NCI-H460 (cell line): ENCODE results near the gene TAPBPL. TPM values are rescaled to one million over a fixed set of nuclear protein-coding genes. Genes with fewer than 3 reads are reported as not detected.
"Not testable (repeated sequence)": the region's sequence is repeated elsewhere in the genome, so short reads cannot be mapped to it uniquely, and the experiment has no call there.

Source experiments
- DNase-seq: peaks from one replicate; pipeline ENCODE4 v3.0.0-alpha.2; 2016; ENCODE audit warnings: low read depth; ENCODE audit errors: extremely low read depth
- total RNA-seq: library from RNA; depleted of rRNA; stranded (reverse); fragments of >200 nt; shearing (Covaris generic); gene quantifications from 2 replicates; pipeline ENCODE4 v1.2.3, GENCODE V29; 2014

TAPBPL gene
- total RNA-seq, 1 experiment from 2014 or later = 3.2 TPM

GRCh38 chr12:6461401-6462233 lies 9.8 kb downstream of the TAPBPL start:
- no peak for DNase-seq

GRCh38 chr12:6462234-6462995 lies 10.6 kb downstream of the TAPBPL start:
- no peak for DNase-seq

GRCh38 chr12:6463216-6463615 lies 11.4 kb downstream of the TAPBPL start:
- no peak for DNase-seq

GRCh38 chr12:6463858-6464257 lies 12.0 kb downstream of the TAPBPL start:
- no peak for DNase-seq

- no peak for DNase-seq
These were observed 12.7 kb downstream of the TAPBPL start for GRCh38 chr12:6464531-6464930.

GRCh38 chr12:6465467-6466183 lies 13.8 kb downstream of the TAPBPL start:
- DNase-seq = peak; percentile 62

- no peak for DNase-seq
These were observed 14.3 kb downstream of the TAPBPL start for GRCh38 chr12:6466184-6466573.

- DNase-seq = not testable (repeated sequence)
These were observed 14.9 kb downstream of the TAPBPL start for GRCh38 chr12:6466751-6467150.

GRCh38 chr12:6467571-6468282 lies 15.9 kb downstream of the TAPBPL start:
- not testable (repeated sequence) for DNase-seq

- DNase-seq = no peak
These were observed 16.4 kb downstream of the TAPBPL start for GRCh38 chr12:6468283-6468575.

GRCh38 chr12:6469092-6469491 lies 17.2 kb downstream of the TAPBPL start:
- no peak for DNase-seq

- no peak for DNase-seq
These were observed 17.9 kb downstream of the TAPBPL start for GRCh38 chr12:6469609-6470374.

- DNase-seq = peak; percentile 95
These were observed 18.7 kb downstream of the TAPBPL start, which contains the start of gene VAMP1 for GRCh38 chr12:6470375-6471163. VAMP1 (minus strand) TSS chr12:6470677; CDS start chr12:6470531, 146 bp downstream.

- DNase-seq = no peak
These were observed 20.1 kb downstream of the TAPBPL start for GRCh38 chr12:6471989-6472360.

GRCh38 chr12:6472491-6472890 lies 20.6 kb downstream of the TAPBPL start:
- DNase-seq = no peak

GRCh38 chr12:6475233-6475975 lies 23.6 kb downstream of the TAPBPL start:
- not testable (repeated sequence) for DNase-seq

- DNase-seq = no peak
These were observed 24.6 kb downstream of the TAPBPL start for GRCh38 chr12:6476489-6476888.

GRCh38 chr12:6477601-6478377 lies 25.9 kb downstream of the TAPBPL start:
- not testable (repeated sequence) for DNase-seq
